Fibroblast of the conjunctiva (primary cell): ENCODE results near the gene SND1.

Experiments
- DNase-seq: peaks from one replicate; pipeline ENCODE4 v3.0.0-alpha.2; 2010; ENCODE audit warnings: low read depth

The SND1 gene

GRCh38 chr7:127651556-127652332 is at the start of gene SND1:
SND1 (plus strand) TSS chr7:127652194; CDS start chr7:127652374, 180 bp downstream.
- peak; percentile 98 for DNase-seq

DNA sequence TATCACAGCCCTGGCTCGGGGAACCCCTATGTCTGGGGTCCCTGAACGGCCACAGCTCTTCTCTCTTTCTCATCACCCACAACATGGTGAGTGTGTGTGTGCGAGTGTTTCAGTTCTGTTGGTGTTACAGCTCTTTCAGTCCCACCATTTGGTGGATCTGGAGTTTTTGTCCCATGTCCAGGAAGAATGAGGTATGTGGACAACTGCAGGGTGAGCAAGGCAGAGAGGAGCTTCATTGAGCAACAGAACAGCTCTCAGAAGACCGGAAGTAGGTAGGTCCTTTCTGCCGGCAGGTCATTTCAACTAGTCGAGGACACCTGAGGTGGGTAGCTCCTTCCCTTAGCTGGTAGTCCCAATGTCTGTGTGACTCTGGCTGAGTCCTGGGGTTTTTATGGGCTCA is 43.5 kb upstream of the SND1 start:
- no peak for DNase-seq

DNA sequence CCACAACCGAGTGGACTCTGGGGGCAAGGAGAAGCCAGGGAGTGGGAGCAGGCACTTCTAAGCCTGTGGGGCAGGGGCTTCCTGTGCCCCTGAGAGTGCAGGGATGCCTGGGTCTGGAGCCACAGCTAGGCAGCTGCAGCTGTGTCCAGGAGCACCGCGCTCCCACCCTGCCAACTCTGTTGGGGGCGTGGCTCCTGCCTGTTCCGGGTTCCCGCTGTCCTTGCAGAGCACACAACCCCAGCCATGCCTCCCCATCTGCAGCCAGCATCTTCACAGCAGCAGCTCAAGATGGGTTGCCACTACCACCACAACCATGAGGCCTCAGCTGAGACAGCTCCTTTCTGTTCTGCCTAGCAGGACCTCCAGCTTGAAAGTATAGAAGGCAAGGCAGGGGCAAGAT is 42.7 kb upstream of the SND1 start:
- DNase-seq: no peak

- DNase-seq: no peak
These were observed 39.7 kb upstream of the SND1 start for GRCh38 chr7:127612263-127612662.

GRCh38 chr7:127616724-127617123 is 35.3 kb upstream of the SND1 start:
- DNase-seq: no peak

- no peak for DNase-seq
These were observed 34.0 kb upstream of the SND1 start, which contains the start of gene PAX4 for GRCh38 chr7:127618042-127618441. PAX4 (minus strand) TSS chr7:127618142; CDS start chr7:127615928, 2,214 bp downstream.

DNA sequence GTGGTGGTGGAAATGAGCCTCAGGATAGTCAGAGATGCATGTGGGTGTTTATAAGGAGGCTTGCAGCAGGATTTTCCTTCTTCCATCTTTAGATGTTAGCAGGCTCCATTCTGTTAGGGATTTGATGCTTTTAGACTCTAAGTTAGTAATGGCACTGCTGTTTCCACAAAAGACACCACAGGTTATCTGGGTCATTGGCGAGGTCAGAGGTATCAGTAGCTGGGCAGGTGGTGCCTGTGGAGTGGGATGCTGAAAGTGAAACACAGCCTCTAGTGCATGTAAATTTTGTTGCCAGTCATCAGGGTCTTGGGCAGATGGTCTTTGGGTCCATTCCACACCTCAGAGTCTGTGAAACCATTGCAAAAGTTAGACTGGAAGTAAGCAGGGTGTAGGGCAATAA is 33.2 kb upstream of the SND1 start:
- DNase-seq: no peak

DNA sequence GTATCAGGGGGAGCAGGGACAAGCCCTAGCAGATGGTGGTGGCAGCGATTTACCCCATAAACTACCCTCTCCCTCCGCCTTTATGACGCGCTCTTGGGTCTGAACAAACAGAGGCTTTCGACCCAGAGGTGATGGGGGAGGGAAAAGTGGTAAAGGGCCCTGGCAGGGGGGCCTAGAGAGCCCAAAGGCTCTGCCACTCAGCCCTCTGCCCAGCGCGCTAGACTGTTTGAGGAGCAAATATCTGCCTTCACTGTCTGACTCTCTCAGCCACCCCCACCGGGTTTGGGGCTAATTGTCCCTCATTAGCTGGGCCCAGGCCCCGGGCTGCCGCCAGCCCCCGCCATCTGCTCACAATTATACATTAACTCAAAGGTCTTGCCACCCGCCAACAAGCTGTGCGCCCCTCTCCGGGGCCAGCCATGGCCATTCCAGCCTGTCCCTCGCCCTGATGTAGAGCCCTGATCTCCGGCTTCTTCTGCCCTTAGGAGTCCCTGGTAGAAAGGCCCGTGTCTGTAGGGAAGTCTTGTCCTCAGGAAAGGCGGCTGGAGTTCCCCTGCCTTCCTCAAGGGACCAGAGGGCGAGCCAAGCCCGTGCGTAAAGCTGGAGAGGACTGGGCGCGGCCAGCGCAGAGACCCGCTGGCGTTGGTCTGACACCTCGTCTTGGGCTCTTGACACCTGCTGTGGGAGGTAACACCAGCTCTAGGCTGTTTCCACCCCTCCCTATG is 32.2 kb upstream of the SND1 start:
- no peak for DNase-seq

GRCh38 chr7:127620406-127621233 is 31.4 kb upstream of the SND1 start:
- DNase-seq: no peak

DNA sequence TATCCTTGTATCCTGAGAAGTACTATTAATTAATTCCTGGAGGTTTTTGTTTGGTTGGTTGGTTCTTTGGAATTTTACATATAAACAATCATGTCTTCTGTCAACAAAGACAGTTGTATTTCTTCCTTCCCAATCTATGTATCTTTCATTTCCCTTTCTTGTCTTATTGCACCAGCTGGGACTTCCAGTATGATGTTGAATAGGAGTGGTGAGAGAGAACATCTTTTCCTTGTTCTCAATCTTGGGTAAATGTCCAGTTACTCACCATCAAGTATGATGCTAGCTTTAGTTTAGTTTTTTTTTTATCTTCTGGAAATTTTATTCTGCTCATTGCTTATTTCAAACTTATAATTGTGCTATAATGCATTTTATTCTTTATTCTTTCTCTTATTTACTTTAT is 26.7 kb upstream of the SND1 start:
- DNase-seq: no peak

GRCh38 chr7:127628445-127628844 is 23.5 kb upstream of the SND1 start:
- no peak for DNase-seq

DNA sequence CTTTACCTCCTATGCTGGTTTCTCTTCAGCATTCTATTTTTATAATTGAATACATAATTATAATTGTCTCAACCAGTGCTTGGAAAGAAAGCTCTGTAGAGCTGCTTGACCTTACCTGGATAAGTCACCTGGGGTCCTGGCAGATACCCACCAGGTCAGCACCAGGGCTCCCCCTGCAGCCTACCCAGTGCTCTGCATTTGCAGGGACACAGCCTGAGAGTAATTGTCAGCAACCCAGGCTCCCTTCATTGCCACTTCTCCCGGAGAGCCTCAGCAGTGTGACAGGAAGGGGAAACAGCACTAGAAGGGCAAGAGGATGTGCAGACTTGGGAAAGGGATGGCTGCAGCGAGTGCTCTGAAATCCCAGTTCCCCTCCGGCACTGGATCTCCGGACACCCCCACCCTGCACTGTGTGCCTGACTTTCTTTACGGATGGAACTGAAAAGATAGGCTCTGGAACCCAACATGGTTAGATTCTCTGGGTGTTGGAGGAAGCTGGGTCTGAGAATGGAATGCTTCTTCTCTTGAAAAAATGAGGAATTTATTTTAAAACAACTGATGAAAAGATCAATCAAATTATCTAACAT is 22.6 kb upstream of the SND1 start:
- DNase-seq: no peak

DNA sequence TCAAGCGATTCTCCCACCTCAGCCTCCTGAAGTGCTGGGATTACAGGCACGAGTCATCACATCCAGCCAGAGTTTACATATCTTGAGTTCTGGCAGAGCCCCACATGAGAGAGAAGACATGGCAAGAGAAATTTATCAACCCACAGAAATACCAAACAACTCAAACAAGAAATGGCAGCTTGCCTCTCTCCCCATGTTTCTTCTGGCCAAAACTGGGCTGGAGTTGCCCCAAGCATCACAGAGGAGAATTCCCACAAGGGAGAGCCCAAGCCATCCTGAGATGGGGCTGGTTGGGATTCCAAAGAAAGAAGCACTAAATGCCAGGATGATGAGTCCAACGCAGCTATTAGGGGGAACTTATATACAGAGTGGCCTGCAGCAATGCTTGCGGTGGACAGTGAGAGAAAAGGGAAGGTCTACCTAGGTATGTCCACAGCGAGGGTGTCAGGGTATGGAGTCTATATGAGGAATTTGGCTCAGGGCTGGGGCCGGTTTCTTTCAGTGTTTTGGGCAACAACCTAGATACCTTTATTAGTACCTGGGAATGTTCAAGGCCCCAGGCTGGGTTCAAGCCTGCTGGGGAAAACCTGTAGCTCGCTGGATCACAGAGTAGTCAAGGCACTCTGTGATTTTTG is 19.6 kb upstream of the SND1 start:
- DNase-seq: peak; percentile 51

DNA sequence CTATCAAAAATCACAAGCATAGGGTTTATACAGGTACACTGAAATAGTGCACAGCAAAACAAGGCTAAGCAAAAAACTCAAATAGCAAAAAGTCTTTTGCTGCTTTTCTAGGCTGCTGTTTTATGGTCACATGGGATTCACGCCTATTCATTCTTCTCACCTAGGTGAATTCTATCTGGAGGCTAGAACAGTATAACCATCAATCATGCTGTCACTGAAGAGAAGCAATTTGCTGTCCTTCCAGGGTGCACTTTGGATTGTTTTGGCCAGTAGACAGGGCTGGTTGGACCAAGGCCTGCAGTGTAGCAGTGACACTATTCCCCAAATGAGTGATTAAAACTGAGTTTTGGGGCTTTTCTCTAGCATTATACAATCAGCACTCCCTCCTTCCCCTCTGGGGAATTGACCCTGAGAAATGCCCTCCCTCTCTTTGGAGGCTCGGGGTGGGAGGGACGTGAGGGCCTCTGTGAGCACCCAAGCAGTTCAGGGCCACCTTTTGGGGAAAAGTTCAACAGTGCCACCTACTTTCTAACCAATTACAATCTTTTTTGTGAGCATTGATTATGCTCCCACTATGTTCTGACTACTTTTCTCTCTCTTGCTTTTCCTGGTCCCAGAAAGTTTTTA is 16.2 kb upstream of the SND1 start:
- no peak for DNase-seq

DNA sequence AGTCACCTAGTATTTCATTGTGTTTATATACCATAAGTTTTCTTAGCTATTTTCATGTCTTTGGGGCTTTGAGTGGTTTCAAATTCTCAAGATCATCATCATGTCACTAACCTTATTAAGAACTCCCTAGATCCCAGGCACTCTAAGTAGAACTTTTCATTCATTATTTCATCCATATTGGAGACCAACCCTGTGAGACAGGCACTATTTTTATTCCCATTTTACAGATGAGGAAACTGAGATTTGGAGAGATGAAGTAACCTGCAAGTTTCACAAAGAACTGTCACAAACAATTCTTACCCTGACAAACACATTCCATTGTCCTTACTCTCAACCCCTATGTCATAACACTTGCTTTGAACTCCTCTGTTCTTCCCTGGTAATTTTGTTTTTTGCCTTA is 13.8 kb upstream of the SND1 start:
- no peak for DNase-seq

DNA sequence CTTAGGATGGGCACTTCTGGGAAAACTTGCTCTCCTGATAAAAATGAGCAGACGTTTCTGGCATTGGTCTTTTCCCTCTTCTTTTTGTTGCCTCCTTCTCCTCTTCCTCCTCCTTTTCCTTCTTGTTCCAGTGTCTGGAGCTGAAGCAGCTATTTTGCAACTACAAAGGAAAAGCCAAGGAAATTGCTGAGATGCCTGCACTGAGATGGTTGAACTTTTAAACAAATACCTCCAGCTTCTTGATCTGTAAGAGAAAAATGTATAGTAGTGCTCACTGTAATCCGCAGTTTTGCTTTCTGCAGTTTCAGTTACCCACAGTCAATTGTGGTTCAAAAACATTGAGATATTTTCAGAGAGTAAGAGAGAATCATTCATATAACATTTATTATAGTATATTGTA is 7.5 kb upstream of the SND1 start:
- DNase-seq: no peak

GRCh38 chr7:127647636-127648035 is 4.4 kb upstream of the SND1 start:
- DNase-seq: no peak

DNA sequence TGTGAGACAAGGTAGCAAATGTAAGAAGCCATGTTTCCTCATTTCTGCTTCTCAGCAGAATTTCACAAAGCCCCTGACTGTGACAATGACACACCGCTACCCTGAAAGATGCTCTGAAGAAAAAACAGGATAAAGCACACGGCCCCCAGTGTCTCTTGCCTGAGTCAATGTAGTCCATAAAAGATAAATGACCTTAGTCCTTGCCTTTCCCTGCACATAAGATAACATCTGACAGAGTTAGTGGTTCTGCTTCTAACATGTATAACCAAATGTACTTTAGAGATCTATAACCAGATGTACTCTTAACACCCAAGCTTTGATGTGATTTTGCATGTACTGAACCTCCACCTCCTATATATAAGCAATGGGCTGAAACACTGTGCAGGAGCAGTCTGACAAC is 3.0 kb upstream of the SND1 start:
- DNase-seq: no peak

- DNase-seq: no peak
These were observed 993 bp upstream of the SND1 start for GRCh38 chr7:127650847-127651555.
